GM18870 (cell line): ENCODE measurements around the gene ZDHHC24.
"Not testable (repeated sequence)": the region's sequence is repeated elsewhere in the genome, so short reads cannot be mapped to it uniquely, and the experiment has no call there.

Source experiments
- ATAC-seq: cut with Tn5 transposase; IDR thresholded peaks from one replicate; pipeline ENCODE4 v1.9.1; 2021; ENCODE audit warnings: moderate library complexity; ENCODE audit not compliant: unreplicated experiment

Gene ZDHHC24

GRCh38 chr11:66545701-66546367 lies at the start of gene ZDHHC24:
Gene ZDHHC24 (minus strand): TSS chr11:66546048. CDS start chr11:66546003, 45 bp downstream.
- ATAC-seq, result peak; percentile 75

DNA sequence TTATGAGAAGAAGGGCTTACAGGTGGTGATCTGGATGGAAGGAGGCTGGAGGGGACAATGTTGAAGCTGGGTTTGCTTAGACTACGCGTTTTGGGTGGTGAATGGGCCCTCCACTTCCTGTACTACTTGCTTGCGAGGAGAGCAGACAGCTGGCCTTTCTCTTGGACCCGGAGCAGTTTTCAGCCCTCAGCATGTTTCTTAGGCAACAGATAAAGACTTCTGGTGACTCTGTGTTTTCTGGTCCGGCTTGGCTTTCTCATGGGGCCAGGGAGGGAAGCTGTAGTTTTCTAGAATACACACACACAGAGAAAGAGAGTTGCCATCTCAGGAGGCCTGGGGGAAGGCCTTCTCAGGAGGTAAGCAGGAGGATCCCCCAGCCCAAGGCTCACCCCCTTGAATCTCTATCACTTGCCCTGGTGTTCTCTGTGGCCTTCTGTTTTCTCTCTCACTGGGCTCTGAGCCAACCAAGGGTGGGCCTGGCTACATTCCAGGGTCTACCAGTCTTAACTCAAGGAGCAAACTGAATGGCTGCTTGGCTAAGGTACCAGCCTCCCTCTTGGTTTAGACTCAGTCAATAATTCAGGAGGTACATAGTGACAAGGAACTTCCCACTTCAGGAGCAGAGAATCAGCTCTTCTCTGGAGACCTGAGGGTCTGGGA lies 49.5 kb upstream of the ZDHHC24 start:
- ATAC-seq, result no peak

GRCh38 chr11:66593650-66594049 lies 47.8 kb upstream of the ZDHHC24 start:
- ATAC-seq, result no peak

- ATAC-seq, result no peak
These were observed 47.4 kb upstream of the ZDHHC24 start for GRCh38 chr11:66593303-66593635.

GRCh38 chr11:66592457-66593302 lies 46.8 kb upstream of the ZDHHC24 start, which contains the start of the genes CCDC87 and CCS:
Gene CCDC87 (minus strand): TSS chr11:66593063. CDS start chr11:66593015, 48 bp downstream.
Gene CCS (plus strand): TSS chr11:66593185. CDS start chr11:66593262, 77 bp downstream.
- peak; percentile 72 for ATAC-seq

- ATAC-seq, result no peak
These were observed 45.3 kb upstream of the ZDHHC24 start for GRCh38 chr11:66591175-66591574.

DNA sequence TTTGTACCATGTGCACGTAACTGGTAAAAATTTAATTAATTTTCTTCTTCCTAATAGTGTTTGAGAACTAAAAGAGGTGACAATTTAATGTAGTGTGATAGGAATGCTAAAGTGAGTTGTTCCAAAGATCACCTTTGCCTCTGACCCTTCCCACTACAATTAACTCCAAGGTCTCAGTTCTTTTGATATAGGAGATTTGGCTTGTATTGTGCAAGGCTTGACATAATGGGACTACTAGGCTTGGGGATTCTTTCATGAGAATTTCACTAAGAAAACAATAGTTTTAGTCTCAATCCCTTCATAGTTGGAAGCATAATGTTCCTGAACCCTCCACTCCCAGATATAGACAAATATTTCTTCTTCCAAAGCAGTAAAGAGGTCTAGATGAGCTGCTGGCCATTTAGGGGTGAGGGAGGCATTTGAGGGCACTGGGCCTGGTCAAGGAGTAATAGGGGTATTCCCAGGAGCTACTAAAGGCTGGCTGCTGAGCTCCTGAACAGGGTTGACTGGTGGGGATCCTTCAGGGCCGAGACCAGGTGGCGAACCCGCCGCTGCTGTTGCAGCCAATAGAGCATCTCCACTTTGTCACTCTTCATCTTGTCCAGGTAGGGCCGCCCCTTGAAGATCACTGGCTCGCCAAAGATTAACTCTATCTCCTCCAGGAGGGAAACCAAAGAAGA lies 44.3 kb upstream of the ZDHHC24 start:
- no peak for ATAC-seq

GRCh38 chr11:66589315-66589714 lies 43.5 kb upstream of the ZDHHC24 start:
- not testable (repeated sequence) for ATAC-seq

GRCh38 chr11:66586136-66586535 lies 40.3 kb upstream of the ZDHHC24 start:
- ATAC-seq, result no peak

- ATAC-seq, result not testable (repeated sequence)
These were observed 39.6 kb upstream of the ZDHHC24 start for GRCh38 chr11:66585447-66585846.

- ATAC-seq, result not testable (repeated sequence)
These were observed 36.8 kb upstream of the ZDHHC24 start for GRCh38 chr11:66582565-66583147.

DNA sequence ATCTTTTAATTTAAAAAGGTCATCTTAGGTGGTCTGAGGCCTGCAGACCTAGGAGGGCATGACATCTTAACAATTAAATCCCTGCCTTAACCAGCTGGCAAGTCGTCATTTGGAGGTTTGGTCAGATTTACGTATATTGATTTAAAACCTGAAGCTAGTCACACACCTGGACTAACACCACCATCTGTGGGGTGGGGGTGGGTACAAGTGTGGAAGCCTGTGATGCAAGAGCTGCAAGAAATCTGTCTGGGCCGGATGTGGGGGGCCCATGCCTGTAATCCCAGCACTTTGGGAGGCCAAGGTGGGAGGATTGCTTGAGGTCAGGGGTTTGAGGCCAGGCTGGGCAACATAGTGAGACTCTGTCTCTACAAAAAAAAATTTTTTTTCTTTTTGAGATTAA lies 35.4 kb upstream of the ZDHHC24 start:
- no peak for ATAC-seq

- no peak for ATAC-seq
These were observed 35.0 kb upstream of the ZDHHC24 start for GRCh38 chr11:66580803-66581202.

DNA sequence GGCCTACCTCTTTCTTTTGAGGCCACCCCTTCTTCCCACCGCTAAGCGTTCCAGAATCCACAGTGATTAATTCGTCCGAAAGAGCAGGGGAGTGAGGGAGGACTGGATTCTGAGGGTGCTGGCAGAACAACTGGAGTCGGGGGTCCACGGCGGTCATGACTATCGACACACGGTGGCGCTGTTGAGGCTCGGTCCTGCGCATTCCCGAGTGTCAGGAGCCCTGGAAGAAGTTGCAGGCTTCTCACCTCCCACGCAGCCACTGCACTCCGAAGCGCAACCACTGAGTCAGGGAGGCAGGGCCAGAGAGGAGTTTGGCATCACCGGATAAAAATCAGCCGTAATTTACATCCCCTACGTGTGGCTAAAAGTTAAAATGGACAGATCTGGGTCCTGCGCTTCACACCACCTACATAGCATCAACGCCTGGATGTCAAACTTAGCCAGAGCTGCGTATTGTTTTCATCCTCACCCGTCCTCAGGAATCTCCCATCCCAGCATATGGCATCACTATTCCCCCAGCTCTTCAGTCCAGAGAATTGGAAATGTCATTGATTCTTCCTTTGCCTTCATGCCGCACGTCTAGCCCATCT lies 33.3 kb upstream of the ZDHHC24 start:
- no peak for ATAC-seq

- no peak for ATAC-seq
These were observed 25.0 kb upstream of the ZDHHC24 start for GRCh38 chr11:66570850-66571180.

DNA sequence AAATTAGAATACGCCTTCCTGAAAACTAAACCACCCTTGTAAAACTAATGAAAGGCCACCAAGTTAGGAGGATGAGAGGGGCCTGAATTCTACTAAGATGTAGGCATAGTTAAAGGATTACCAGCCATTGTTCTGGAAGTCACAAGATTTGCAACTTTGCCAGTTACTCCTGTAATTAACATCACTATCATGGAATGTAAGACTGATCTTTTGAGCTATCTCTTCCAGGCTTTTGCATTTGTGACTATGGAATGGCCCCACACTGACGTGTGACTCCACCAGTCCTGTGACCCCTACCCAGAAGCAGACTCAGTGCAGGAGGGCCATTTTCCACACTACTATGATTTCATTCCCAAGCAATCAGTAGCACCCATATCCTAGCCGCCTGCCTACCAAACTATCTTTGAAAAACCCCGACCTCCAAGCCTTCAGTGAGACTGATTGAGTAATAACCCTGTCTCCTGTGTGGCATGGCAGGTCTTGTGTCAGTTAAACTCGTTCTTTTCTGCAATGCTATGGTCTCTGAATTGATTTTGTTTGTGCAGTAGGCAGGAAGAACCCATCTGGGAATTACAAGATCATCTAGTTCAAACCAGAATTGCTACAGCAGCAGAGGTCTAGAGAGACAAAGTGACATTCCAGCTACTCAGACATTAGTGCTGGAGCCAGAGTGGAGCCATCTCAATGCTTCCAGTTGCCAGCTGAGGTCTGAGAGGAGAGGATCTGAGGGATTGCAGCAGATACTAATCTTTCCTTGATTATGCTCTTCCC lies 24.4 kb upstream of the ZDHHC24 start:
- ATAC-seq, result no peak

DNA sequence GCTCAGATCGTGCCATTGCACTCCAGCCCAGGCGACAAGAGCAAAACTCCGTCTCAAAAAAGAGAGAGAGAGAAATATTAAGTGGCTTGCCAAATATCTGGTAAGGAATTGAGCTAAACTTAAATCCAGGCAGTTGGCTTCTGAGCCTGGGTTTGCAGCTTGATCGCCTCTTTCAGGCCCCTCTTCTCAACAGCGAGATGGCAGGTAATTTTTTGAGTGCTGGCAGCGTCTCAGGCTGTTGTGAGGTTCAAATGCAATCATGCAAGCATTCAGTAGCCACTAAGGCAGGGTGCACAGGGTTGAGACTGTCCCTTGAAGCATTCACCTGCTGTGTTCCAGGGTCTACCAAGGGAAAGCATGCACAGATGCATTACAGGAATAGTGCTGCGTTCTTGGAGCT lies 23.2 kb upstream of the ZDHHC24 start:
- no peak for ATAC-seq

DNA sequence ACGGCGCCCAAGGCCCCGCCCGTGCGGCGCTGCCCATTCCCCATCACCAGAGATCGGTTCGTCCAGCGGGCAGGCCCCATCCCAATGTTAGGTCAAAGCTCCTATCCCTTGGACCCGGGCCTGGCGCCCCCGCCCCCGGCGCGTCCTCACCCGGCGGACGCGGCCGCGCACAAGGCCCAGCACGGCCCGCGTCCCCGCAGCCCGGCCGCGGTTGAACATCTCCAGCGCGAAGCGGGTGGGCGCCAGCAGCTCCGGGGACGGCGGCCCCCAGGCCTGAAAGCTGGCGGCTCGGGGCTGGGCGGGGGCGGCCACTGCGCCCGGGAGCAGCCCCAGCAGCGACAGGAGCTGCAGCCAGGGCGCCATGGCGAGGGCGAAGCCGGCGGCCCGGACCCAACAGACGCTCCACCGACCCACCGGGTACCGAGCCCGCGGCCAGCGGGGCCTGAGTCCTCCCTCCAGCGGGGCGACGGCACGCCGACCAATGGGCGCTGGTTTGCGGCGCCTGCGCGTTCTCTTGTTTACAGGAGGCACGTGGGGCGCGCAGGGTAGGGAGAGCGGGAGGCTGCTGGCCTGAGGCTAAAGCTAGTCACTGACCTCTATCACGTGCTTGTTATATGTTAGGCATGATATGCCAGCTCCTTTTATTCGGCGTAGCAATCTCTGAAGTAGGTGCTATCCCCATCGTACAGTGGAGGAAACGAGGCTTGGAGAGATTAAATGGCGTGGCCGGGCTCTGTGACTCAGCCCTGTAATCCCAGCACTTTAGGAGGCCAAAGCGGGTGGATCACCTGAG lies 22.5 kb upstream of the ZDHHC24 start, which contains the start of gene CTSF:
Gene CTSF, minus strand, starts transcription at position 483 of the 793 bp plus-strand sequence. Its CDS starts 120 bp downstream, at position 363.
- ATAC-seq, result no peak

- ATAC-seq, result no peak
These were observed 21.9 kb upstream of the ZDHHC24 start for GRCh38 chr11:66567787-66568123.
